ENCODE results near the gene CHD2. TPM values are rescaled to one million over a fixed set of nuclear protein-coding genes. Genes with fewer than 3 reads are reported as not detected.

The CHD2 gene
- total RNA-seq (2021) = 56.7 and 63.3 TPM in 2 replicates
- long read RNA-seq, transcript CHD2-202 (13 exons, 2,221 nt) = major isoform, 9 of 94 reads
- long read RNA-seq, partial matches to known transcripts = 57 of 94 reads
- long read RNA-seq, other reads (novel, unspliced or antisense) = 27 of 94 reads

DNA sequence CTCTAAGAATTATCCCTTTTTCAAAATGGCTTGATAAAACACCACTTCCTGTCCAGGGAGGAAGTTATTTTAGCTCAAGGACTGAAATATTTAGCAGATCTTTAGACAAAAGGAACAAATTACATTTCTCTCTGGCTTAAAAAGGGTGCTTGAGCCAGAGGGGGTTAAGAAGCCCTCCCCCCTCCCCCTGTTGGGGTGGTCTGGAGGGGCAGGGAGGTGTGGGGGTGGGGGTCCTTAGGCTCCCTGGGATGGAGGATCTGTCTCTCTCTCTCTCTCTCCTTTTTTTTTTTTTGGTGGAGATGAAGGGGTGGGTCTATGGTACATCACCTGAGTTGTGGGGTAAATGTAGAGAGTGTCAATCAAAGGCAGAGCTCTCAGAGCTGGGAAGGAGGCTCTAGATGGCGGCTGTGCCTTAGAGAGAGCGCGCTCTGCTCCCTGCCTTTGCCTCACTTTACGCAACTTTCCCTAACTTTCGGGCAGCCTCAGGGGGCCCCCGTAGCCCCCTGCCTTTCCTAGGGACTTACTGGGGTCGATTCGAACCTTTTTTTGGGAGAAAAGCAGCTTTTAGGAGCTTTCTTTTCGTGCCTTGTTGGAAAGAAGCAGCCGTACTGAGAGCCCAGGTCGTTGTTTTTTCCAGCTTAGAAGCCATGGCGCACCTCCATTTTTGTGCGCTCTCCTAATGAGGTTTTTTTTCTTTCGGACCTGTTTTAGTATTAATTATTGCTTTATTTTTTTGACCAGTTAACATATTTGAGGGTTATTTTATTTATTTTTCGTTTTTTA, at the start of gene CHD2:
CHD2 (plus strand) TSS at position 377 of the 783 bp plus-strand sequence. CDS start 914 bp downstream, outside the sequence.
- Histone ChIP-seq H3K9ac (ENCODE audit: extremely low read depth, insufficient read length, low read length) (peak within 1 kb of the TSS; percentile 100), H4K5ac (ENCODE audit: insufficient read length, low read depth, low read length) (peak within 1 kb of the TSS; percentile 76), H3K79me1 (ENCODE audit: insufficient read depth, low read depth, low read length, poor library complexity, severe bottlenecking) (no peaks in the 10 kb centered on the region), H2BK5ac (ENCODE audit: insufficient read length, low read length) (peak within 1 kb of the TSS; percentile 94), H3K18ac (ENCODE audit: insufficient read length, low read depth, low read length) (peak within 1 kb of the TSS; percentile 100), H3K27me3 (ENCODE audit: insufficient read depth, low read length) (no peaks in the 10 kb centered on the region), H2AFZ (ENCODE audit: low read length) (no peak within 1 kb of the TSS), H3T11ph (ENCODE audit: low read length) (peak within 1 kb of the TSS; percentile 94), H3K4me2 (ENCODE audit: insufficient read depth, insufficient read length, low read length) (peak within 1 kb of the TSS; percentile 71), H3K23ac (ENCODE audit: insufficient read length, low read depth, low read length) (no peak within 1 kb of the TSS), H4K91ac (ENCODE audit: insufficient read length, low read depth, low read length) (no peak within 1 kb of the TSS), H3K27ac (ENCODE audit: insufficient read length, low read depth, low read length) (peak within 1 kb of the TSS; percentile 98), H3K56ac (ENCODE audit: insufficient read length, low read depth, low read length) (no peak within 1 kb of the TSS), H4K20me1 (ENCODE audit: control insufficient read depth, insufficient read depth, insufficient read length) (no peaks in the 10 kb centered on the region), H3K4me1 (ENCODE audit: insufficient read depth, low read length) (no peaks in the 10 kb centered on the region), H3K23me2 (ENCODE audit: insufficient read length, low read depth, low read length, poor library complexity, severe bottlenecking) (peaks cover 12% of the 10 kb centered on the region), H3K14ac (ENCODE audit: insufficient read depth, low read length) (peak within 1 kb of the TSS; percentile 99), H2AK5ac (ENCODE audit: insufficient read length, low read length) (no peak within 1 kb of the TSS), H2BK20ac (ENCODE audit: low read depth, low read length, poor library complexity, severe bottlenecking) (peak within 1 kb of the TSS; percentile 100), H4K8ac (replicated peaks; ENCODE audit: insufficient read length, low read depth, low read length) (no peak within 1 kb of the TSS), H2BK15ac (ENCODE audit: low read depth, low read length) (no peak within 1 kb of the TSS), H3K4ac (ENCODE audit: low read depth, low read length) (peak within 1 kb of the TSS; percentile 91; the same call in 1 of the 2 replicates), H2BK120ac (ENCODE audit: low read depth, low read length, poor library complexity, severe bottlenecking) (peak within 1 kb of the TSS; percentile 98), H3K79me2 (ENCODE audit: insufficient read depth, low read length) (peaks cover 28% of the 10 kb centered on the region; the same call in 1 of the 2 replicates), H2BK12ac (ENCODE audit: insufficient read length, low read depth, low read length) (peak within 1 kb of the TSS; percentile 97), H3K9me3 (ENCODE audit: control insufficient read depth, low read depth, low read length) (no peaks in the 10 kb centered on the region)
- peak within 1 kb of the TSS; percentile 93 to 97 for H3K4me3 Mint-ChIP-seq
- no CpG with 5 or more reads among the region's 15 CpGs for WGBS (ENCODE audit: extremely low coverage, insufficient read length, low lambda C conversion rate)
- H3K4me1 Mint-ChIP-seq = peaks cover 16 to 17% of the 10 kb centered on the region in 2 experiments
- peak; percentile 90 for DNase-seq
- peak within 1 kb of the TSS; percentile 100 for H3K27ac Mint-ChIP-seq
- no peaks in the 10 kb centered on the region for H3K27me3 Mint-ChIP-seq (ENCODE audit: low read depth)
- TF ChIP-seq, protein P1, sequence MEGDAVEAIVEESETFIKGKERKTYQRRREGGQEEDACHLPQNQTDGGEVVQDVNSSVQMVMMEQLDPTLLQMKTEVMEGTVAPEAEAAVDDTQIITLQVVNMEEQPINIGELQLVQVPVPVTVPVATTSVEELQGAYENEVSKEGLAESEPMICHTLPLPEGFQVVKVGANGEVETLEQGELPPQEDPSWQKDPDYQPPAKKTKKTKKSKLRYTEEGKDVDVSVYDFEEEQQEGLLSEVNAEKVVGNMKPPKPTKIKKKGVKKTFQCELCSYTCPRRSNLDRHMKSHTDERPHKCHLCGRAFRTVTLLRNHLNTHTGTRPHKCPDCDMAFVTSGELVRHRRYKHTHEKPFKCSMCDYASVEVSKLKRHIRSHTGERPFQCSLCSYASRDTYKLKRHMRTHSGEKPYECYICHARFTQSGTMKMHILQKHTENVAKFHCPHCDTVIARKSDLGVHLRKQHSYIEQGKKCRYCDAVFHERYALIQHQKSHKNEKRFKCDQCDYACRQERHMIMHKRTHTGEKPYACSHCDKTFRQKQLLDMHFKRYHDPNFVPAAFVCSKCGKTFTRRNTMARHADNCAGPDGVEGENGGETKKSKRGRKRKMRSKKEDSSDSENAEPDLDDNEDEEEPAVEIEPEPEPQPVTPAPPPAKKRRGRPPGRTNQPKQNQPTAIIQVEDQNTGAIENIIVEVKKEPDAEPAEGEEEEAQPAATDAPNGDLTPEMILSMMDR (conservative IDR thresholded peaks at IDR 0.05) = no peak
- H3K9me3 Mint-ChIP-seq = no peaks in the 10 kb centered on the region; a peak in 1 of 5 replicates
- peaks cover 30 to 59% (median 53%) of the 10 kb centered on the region in 3 experiments for H3K36me3 Mint-ChIP-seq (ENCODE audit: insufficient read depth in 1 of 3, low read depth in 3 of 3)

Measured in H9 (cell line).